H1 (cell line): Measurements from ENCODE around the gene PALD1. TPM values are rescaled to one million over a fixed set of nuclear protein-coding genes. Genes with fewer than 3 reads are reported as not detected.

Experiments
- CBX5 ChIP-seq: fragments of 300-800, 300-1000 bp; sonication (generic); IDR thresholded peaks from 2 replicates; pipeline ENCODE4 v1.7.1; 2016; ENCODE audit warnings: antibody characterized with exemption, low read length, low read depth
- CHD2 ChIP-seq: IDR thresholded peaks from 2 replicates; pipeline ENCODE4 v1.6.1; 2012; ENCODE audit warnings: low read length, improper control_type of control experiment
- EZH2 ChIP-seq: fragments of 200-600 bp; sonication (generic); IDR thresholded peaks from 2 replicates; pipeline ENCODE4 v1.7.1; 2012; ENCODE audit warnings: low read depth, mild to moderate bottlenecking, moderate library complexity, low read length, inconsistent platforms; ENCODE audit not compliant: severe bottlenecking
- GABPA ChIP-seq: IDR thresholded peaks from 2 replicates; pipeline ENCODE4 v1.6.1; 2011; ENCODE audit warnings: mild to moderate bottlenecking, low read length, moderate library complexity, borderline replicate concordance; ENCODE audit not compliant: insufficient read depth
- JUN ChIP-seq: IDR thresholded peaks from 2 replicates; pipeline ENCODE4 v1.6.1; 2011; ENCODE audit warnings: low read depth, mild to moderate bottlenecking, improper control_type of control experiment, low read length
- KDM4A ChIP-seq: IDR thresholded peaks from one replicate; pipeline ENCODE4 v1.7.1; 2012; ENCODE audit warnings: low read depth, mild to moderate bottlenecking, moderate library complexity, low read length, inconsistent platforms; ENCODE audit not compliant: severe bottlenecking
- PHF8 ChIP-seq: fragments of 200-600 bp; sonication (generic); conservative IDR thresholded peaks from 2 replicates; pipeline ENCODE4 v1.7.1; 2012; ENCODE audit warnings: low read depth, mild to moderate bottlenecking, inconsistent platforms, low read length, moderate library complexity
- POU5F1 ChIP-seq: IDR thresholded peaks from 2 replicates; pipeline ENCODE4 v1.6.1; 2011; ENCODE audit warnings: low read depth, mild to moderate bottlenecking, low read length, moderate library complexity
- SAP30 ChIP-seq: fragments of 300-600 bp; sonication (generic); IDR thresholded peaks from 2 replicates; pipeline ENCODE4 v1.7.1; 2012; ENCODE audit warnings: low read length, moderate library complexity, mild to moderate bottlenecking, inconsistent platforms; ENCODE audit not compliant: insufficient read depth, insufficient replicate concordance
- SIX5 ChIP-seq: IDR thresholded peaks from 2 replicates; pipeline ENCODE4 v1.6.1; 2011; ENCODE audit warnings: mild to moderate bottlenecking, low read depth, low read length
- SP4 ChIP-seq: IDR thresholded peaks from 2 replicates; pipeline ENCODE4 v1.6.1; 2012; ENCODE audit warnings: low read length, inconsistent platforms
- TCF12 ChIP-seq: IDR thresholded peaks from 2 replicates; pipeline ENCODE4 v1.6.1; 2011; ENCODE audit warnings: low read depth, mild to moderate bottlenecking, low read length
- polyA plus RNA-seq, 7 experiments: library from polyadenylated mRNA; depleted of rRNA in 3 of 7; stranded (reverse) in 5 of 7; unstranded in 2 of 7; fragments of >200 nt in 5 of 7; fragments of 200-250 nt in 2 of 7; gene quantifications; 1 replicate in 5 of 7; 2 replicates in 1 of 7; 4 replicates in 1 of 7; pipeline versions ENCODE4 v1.2.1 to v1.2.3, GENCODE V29; 2011 to 2013; ENCODE audit warnings: missing spikeins in 2 of 7, mixed read lengths in 2 of 7
- total RNA-seq: library from RNA; stranded (reverse); fragmentation: NEBNext Ultra II Directional; extraction: Animal tissue kit (Norgen Biotek cat#: 25700); gene quantifications from 2 replicates; pipeline ENCODE4 v1.2.1, GENCODE V29; 2021
- TF ChIP-seq, protein P1 (sequence below): fragments of 300-600 bp; sonication (generic); IDR thresholded peaks from 2 replicates; pipeline ENCODE4 v1.7.1; 2012; ENCODE audit warnings: low read length, moderate library complexity, mild to moderate bottlenecking, inconsistent platforms; ENCODE audit not compliant: insufficient replicate concordance

PALD1 gene
- total and polyA plus RNA-seq, 2 of the 8 experiments (the other 6 are each of a cell fraction or from before 2014, with no cell fraction given), result 13.3 to 32.8 TPM

DNA sequence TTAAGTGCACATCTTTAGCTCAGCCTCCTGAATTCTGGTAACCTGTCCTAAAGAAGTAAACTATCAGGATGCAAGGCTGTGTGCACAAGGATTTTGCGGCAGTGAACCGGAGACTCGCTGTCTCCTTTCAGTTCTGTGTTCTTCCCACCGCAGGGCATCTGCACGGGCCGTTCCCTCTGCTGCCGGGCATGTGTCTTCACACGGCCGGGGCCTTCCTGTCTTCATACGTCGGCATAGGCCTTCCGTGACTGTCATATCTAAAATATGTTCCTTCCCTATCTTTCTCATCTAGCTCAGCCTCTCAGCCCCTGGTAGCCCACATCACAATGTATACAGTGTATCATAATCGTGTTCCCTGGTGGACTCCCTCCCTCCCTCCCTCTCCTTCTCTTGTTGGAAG lies 16.4 kb downstream of the PALD1 start (continued):
- TF ChIP-seq, protein P1, sequence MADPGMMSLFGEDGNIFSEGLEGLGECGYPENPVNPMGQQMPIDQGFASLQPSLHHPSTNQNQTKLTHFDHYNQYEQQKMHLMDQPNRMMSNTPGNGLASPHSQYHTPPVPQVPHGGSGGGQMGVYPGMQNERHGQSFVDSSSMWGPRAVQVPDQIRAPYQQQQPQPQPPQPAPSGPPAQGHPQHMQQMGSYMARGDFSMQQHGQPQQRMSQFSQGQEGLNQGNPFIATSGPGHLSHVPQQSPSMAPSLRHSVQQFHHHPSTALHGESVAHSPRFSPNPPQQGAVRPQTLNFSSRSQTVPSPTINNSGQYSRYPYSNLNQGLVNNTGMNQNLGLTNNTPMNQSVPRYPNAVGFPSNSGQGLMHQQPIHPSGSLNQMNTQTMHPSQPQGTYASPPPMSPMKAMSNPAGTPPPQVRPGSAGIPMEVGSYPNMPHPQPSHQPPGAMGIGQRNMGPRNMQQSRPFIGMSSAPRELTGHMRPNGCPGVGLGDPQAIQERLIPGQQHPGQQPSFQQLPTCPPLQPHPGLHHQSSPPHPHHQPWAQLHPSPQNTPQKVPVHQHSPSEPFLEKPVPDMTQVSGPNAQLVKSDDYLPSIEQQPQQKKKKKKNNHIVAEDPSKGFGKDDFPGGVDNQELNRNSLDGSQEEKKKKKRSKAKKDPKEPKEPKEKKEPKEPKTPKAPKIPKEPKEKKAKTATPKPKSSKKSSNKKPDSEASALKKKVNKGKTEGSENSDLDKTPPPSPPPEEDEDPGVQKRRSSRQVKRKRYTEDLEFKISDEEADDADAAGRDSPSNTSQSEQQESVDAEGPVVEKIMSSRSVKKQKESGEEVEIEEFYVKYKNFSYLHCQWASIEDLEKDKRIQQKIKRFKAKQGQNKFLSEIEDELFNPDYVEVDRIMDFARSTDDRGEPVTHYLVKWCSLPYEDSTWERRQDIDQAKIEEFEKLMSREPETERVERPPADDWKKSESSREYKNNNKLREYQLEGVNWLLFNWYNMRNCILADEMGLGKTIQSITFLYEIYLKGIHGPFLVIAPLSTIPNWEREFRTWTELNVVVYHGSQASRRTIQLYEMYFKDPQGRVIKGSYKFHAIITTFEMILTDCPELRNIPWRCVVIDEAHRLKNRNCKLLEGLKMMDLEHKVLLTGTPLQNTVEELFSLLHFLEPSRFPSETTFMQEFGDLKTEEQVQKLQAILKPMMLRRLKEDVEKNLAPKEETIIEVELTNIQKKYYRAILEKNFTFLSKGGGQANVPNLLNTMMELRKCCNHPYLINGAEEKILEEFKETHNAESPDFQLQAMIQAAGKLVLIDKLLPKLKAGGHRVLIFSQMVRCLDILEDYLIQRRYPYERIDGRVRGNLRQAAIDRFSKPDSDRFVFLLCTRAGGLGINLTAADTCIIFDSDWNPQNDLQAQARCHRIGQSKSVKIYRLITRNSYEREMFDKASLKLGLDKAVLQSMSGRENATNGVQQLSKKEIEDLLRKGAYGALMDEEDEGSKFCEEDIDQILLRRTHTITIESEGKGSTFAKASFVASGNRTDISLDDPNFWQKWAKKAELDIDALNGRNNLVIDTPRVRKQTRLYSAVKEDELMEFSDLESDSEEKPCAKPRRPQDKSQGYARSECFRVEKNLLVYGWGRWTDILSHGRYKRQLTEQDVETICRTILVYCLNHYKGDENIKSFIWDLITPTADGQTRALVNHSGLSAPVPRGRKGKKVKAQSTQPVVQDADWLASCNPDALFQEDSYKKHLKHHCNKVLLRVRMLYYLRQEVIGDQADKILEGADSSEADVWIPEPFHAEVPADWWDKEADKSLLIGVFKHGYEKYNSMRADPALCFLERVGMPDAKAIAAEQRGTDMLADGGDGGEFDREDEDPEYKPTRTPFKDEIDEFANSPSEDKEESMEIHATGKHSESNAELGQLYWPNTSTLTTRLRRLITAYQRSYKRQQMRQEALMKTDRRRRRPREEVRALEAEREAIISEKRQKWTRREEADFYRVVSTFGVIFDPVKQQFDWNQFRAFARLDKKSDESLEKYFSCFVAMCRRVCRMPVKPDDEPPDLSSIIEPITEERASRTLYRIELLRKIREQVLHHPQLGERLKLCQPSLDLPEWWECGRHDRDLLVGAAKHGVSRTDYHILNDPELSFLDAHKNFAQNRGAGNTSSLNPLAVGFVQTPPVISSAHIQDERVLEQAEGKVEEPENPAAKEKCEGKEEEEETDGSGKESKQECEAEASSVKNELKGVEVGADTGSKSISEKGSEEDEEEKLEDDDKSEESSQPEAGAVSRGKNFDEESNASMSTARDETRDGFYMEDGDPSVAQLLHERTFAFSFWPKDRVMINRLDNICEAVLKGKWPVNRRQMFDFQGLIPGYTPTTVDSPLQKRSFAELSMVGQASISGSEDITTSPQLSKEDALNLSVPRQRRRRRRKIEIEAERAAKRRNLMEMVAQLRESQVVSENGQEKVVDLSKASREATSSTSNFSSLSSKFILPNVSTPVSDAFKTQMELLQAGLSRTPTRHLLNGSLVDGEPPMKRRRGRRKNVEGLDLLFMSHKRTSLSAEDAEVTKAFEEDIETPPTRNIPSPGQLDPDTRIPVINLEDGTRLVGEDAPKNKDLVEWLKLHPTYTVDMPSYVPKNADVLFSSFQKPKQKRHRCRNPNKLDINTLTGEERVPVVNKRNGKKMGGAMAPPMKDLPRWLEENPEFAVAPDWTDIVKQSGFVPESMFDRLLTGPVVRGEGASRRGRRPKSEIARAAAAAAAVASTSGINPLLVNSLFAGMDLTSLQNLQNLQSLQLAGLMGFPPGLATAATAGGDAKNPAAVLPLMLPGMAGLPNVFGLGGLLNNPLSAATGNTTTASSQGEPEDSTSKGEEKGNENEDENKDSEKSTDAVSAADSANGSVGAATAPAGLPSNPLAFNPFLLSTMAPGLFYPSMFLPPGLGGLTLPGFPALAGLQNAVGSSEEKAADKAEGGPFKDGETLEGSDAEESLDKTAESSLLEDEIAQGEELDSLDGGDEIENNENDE, result no peak
- TF ChIP-seq CBX5 (no peak), PHF8 (no peak), GABPA (no peak), KDM4A (no peak), SIX5 (no peak), SAP30 (no peak), EZH2 (no peak), SP4 (no peak), TCF12 (no peak), JUN (no peak), POU5F1 (no peak), CHD2 (no peak)
